ENCODE results near the gene ITGA1.
A peak's percentile ranks its signal among the peaks of the same experiment; 100 is the strongest.

The ITGA1 gene

DNA sequence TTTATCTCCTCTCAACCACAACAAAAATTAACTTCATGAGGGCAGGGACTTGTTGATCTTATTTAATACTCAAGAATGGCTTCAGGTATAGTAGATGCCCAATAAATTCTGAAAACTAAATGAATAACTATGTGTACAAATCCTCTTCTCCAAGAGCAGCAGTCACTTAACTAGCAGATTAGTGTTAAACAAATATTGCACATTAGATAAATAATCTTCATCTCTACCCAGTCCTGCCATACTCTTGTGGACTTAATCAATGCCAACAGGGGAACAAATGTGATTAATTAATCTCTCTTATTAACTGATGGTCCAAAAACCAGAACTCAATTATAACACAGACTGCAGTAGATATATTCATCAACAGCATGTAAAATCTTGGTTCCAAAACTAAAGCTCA is 15.0 kb upstream of the ITGA1 start:
- no peak for DNase-seq (ENCODE audit: low spot score)

DNA sequence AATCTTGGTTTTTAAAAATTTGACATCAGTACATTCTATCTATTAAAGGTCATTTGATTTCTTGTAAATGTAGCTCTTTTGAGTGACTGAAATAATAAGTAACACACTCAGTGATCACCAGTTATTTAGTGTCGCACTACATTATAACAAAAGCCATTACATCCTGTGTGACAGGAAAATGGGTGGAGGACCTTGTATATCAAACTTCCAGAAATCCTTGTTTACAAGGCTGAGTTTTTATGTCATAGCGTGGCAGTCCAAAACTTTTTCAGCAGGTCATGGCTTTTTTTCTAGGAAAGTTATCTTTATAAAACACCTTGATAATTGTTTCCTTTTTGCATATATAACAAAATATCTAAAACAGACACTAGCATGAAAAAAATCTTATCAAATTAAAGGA is 14.4 kb upstream of the ITGA1 start:
- DNase-seq (ENCODE audit: low spot score), result no peak

DNA sequence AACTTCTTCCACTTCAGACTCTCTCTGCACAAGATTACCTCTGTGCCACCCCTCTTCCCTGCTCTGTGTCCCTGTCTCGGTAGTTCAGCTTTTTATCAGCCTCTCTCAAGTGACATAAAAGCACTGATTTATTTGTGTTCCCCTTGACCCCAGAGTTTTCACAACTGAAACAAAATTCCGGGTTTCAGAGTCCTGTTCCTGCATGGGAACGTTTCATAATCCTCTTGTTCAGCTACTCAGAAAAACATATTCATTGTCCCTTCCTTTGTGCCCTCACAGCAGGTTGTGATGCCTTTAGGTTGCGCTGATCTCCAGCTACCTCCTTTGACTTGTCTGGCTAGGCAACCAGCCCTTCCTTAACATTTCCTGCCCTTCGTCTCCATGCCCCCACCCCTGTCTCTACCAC is 13.7 kb upstream of the ITGA1 start:
- DNase-seq (ENCODE audit: low spot score), result no peak

DNA sequence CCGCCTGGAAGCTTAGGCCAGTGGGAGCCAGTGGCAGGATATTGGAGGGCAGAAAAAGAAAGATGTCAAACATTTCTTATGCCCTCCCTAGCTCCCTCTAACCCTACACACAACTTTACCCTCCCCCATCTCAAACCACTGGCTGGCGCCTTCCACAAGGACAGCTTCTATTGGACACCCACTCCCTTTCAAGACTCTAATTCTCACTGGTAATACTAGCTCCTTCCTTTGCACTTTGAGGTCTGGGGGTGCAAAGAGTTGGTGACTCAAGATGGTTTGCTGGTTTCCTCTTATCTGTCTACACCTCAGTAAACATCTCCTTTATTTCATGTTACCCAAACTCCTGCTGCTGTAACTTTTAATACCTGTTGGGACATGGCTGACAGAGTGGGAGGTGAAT is 11.6 kb upstream of the ITGA1 start:
- no peak for DNase-seq (ENCODE audit: low spot score)

DNA sequence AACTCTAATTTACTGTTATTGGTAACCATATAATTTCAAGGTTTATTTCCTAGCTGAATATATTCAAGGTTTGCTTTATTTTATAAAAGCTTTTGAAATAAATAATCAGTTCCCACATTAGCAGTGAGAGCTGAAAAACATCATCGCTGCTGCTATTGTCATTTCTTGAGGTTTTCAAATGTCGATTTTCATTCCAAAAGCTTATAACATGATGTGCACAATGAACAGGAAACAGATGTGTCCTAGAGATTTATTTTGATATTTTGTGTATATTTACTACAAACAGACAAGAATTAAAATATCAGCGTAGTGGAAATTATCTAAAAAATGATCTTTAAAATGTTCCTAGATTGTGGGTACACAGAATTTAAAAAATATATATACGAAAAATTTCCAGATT is 10.5 kb upstream of the ITGA1 start:
- DNase-seq (ENCODE audit: low spot score), result no peak

DNA sequence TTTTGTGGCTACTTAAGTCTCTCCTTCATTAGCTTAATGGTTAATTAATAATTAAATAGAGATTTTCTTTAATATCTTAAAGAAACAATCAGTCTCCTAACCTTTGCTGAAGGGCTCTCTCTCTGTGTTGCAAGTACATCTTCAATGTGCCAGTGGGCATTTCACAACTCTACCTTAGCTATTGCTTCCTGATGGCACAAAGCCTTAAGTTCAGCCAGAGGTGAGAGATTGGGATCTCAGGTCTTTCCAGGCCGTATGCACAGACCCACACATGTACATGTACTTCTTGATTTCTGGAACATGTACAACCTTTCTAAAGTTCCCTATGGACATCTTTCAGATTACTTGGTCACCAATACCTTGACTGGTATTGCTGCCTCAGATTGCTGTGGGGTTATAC is 8.9 kb upstream of the ITGA1 start:
- no peak for DNase-seq (ENCODE audit: low spot score)

DNA sequence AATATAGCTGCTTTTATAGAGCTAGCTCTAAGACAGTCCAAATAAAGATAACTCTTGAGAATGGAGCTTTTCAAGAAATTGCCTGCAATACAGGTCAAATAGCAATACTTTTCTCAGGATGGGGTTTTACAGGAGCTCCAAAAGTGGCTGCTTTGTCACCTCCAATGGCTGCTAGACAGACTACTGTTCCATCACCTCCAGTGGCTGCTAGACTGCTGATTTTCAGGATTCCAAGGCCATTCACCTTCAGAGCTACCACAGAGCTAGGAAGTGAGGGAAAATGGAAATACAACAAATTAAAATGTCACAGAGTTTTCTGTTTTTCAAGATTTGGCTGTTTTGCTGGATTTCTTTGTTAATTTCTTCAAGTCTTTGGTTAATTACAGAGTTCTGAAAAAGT is 8.5 kb upstream of the ITGA1 start:
- DNase-seq (ENCODE audit: low spot score), result no peak

DNA sequence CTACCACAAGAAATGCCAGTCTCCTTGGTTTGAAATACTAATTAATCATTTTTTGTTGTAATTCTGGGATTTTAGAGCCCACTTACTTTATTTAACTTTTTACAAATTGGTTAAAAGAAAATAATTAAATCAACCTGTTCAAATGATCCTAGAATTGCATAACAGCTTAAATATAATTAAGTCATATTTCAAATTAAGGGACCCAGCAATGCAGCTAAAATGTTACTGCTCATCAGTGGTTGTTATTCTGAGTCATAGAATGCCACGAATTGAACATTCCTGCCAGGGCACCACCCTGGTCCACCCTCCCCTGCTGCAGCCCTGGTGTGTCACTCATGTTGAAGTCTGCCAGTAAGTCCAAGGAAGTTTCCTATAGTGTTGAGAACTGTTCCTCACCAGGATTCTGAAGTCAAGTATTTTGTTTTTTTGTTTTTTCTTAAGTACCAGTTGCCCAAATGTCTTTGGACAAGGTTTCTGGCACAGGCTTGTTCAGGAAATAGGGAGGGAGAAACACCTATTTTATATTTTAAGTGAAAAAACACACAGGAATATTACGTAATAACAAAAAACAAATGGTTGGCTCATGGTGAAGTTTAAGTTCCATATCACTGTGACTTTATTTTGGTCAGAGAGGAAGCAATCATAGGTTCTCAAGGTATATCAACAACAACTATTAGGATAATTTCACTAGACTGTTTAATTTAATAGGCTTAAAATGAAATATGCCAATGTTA is 4.3 kb upstream of the ITGA1 start:
- peak; percentile 49 for DNase-seq (ENCODE audit: low spot score)

DNA sequence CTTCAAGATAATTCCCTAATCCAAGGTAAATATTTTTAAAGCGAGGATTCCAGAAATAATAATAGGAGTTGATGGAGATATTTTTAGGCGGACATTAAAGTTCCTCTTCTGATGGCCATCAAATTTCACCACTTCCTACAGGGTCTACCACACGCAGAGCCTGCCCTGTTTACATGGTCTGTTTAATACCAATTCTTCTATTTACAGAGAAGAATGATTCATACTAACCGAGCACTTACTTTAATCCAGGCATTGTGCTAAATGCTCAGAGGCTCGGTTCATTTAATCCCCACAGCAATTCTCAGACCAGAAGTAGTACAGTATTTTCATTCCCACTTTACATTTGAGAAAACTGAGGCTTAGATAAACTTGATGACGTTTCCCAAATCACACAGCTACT is 3.0 kb upstream of the ITGA1 start:
- DNase-seq (ENCODE audit: low spot score), result no peak

DNA sequence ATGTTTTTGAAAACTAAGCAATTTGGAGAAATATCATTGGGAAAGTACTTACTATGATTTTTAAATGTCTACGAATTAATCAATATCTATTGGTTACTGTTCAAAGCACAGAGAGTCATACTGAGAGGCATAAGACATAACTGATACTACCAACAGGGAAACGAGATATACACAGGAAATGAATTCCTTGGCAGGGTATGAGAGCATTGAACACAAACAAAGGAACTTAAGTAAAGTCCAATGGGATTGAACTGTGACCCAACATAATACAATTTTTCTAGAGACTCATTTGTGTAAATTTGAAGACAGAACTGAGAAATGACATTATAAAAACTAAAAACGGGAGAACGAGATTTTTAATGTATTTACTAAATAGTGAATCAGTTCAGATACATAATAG is 1.3 kb upstream of the ITGA1 start:
- DNase-seq (ENCODE audit: low spot score), result no peak

DNA sequence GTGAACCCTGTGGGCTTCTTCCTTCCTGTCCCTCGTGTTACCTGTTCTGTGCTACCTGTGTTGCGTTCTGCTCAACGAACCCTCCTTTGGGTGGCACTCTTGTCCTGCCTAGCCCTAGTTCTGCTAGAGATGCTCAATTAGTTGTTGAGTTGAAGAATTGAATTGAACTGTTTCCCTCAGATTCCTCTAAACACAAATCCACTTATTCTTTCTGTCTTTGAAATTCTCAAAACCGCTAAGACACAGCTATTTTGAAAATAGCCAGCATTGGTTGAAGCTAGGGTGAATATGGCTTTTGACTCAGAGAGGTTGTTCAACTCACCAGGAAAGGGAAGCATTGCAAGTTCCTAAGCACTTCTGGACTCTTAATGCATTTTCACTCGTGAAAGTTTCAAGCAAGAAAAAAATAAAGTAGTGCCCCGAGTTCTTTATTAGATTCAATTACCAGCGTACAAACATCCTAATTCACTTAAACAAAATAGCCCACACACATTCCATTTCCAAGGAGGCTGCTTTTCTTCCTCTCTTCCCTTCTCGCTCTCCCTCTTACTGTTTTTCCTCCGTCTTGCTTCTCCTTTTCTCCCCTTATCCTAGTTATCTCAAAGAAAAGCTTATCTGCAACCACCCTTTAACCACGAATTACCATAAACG is 642 bp upstream of the ITGA1 start:
- no peak for DNase-seq (ENCODE audit: low spot score)

DNA sequence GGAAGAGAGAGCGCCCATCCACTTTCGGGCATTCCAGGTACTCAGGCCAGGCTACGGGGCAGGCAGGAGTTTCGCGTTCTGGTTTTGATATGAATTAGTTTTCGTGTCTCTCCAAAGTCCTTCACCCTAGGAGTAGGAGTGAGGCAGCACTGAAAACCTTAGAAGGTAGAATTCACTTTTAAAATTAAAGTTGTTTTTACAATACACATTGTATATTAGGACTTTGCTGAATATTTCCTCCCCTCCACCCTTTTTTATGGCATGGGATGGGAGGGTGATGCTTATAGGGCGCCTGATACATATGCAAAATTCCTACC is 747 bp downstream of the ITGA1 start:
- DNase-seq (ENCODE audit: low spot score), result no peak

DNA sequence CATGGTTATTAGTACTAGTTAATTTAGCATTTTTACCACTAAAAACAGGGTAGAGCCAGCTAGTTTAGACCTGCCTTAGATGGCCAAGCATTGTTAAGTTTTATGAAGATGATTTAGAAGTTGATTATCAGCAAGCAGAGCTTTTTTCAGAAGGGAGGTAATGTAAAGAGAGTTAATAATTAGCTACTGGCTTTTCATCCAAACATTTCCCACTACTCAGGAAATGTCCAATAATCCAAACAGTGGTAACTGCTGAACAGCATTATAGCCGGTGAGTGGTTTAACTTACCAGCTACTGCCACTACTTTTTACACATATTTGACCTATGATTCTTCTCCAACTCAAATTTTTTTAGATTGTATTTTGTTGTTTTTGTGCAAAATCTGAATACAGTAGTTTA is 1.7 kb downstream of the ITGA1 start:
- no peak for DNase-seq (ENCODE audit: low spot score)

DNA sequence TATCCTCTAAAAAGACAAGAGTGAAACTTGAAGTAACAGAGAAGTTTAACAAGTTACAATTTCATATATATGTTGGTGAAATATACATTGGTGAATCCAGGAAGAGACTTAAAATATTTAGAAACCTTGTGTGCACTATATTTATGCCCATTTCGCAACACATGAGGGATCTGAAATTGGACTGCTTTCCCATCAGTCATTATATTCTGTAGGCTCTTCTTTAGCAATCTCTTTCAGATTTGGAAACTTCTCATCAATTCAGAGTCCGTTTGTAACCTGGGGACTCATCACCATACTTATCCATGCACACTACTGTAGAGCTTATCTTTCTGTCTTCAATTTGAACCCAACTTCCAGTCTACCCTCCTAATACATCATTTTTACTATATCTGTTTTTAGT is 2.1 kb downstream of the ITGA1 start:
- DNase-seq (ENCODE audit: low spot score), result no peak

DNA sequence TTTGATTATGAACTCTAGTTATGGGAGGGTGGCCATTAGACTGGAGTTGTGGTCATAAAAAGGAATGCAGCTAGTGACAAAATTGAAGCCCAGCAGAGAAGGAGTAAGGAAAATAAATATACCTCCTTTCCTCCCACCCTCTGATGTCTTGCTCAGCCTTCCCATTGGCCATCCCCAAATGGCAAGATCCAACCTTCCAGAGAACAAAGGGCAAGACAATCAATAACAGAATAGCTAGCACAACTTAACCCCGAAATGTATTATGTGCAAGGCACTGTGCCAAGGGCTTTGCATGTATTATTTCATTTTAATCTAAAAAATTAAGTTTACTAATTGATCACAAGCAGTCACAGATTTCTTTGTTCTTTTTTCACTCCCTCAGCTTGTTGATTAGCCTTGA is 3.6 kb downstream of the ITGA1 start:
- no peak for DNase-seq (ENCODE audit: low spot score)

DNA sequence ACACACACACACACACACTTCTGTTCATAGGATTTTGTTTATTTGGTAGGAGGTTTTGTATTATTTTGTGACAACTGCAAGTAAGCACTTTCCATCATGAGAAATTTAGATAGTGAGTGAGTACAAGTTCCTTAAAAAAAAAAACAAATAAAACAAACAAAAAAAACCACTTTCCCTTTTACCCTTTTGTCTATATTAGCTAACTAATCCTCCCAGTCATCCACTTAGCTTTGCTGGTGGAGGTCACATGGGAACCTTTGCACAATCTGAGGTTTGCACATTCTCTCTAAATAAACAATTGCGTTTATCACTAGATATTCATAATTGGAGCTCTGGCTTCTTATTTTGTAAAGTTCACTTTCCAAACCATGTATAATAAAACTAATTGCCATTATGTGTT is 6.8 kb downstream of the ITGA1 start:
- DNase-seq (ENCODE audit: low spot score), result peak; percentile 31

DNA sequence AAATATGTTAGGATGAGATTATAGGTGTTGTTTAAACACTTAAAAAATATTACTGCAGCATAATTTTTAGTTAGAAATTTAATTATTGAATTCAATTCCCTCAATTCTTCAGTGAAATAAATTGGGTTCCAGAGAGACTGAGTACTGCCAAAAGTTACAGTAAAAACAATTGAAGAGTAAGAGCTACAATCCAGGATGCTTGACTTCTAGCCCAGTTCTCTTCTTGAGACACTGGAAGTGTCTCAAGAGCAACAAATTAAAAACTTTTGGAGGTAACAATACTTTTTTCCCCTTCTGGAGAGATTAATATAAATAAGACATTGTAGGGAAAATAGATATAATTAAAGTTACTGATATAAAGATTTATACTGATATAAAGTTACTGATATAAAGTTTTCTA is 8.3 kb downstream of the ITGA1 start:
- DNase-seq (ENCODE audit: low spot score), result no peak

DNA sequence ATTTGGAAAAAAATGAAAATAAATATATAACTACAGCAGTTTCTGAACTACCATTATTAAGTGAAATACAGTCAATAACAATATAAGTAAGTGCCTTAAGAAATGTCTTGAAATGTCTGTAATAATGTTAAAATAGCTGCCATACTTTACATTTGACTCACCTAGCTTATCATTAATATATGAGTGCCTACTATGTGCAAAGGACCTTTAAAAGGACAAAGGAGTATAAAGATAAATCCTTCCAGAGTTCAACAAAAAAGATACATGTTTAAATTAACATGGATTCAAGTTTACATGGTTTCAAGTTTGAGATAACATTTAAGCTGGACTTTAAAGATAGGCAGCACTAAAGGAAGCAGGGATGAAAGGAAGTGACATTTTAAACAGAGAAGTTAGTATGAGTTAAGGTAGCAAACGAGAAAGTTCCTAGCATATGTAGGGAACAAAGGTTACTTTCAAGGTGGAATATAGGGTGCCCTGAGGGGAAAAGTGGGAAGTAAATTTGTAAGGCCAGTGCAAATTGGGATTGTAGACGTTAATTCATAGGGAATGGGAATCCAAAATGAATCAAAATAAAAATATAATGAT is 8.9 kb downstream of the ITGA1 start:
- DNase-seq (ENCODE audit: low spot score), result no peak

DNA sequence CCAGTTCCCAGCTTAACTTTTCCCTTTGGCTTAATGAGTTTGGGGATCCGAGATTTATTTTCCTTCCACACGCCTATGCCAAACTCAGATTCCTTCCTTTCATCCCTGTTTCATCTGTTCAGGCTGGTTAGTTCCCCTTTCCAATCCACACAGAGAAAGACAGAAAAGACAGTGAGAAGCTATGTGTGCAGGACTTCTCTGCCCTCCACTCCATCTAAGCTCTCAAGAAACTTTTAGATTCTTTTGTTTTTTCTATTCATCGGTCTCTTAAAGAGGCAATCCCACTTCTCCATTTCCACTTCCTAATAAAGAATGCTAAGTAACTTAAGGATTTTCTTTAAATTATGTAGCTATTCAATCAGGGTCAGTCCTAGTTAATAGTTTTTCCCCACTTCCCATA is 11.2 kb downstream of the ITGA1 start:
- no peak for DNase-seq (ENCODE audit: low spot score)

DNA sequence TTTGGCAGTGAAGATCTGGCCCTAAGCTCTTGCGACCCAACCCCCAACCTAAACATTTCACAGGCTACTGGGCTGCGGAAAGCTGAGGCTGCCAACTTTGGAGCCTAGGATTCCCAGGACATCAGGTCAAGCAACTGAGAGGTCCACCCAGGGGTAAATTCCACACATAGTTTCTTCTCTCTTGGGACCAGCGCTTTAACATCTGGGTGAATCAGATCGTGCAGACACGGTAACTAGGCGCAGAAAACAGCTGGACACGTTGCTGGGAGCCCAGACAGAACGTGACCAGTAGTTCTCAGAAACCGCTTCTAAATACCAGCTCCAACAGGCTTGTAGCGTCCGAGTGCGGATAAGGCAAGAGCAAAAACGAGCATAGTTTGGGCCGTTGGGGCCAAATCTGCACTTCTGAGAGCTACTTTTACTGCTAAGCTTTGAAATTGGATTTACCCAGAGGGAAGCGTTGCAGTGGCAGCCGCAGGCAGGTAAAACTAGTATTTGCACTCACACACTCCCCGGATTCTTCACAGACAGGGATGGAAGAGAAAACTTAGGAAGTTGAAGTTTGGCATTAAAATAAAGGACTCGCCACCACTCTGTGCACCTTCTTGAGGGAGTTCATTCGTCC is 11.8 kb downstream of the ITGA1 start:
- peak; percentile 67 for DNase-seq (ENCODE audit: low spot score)

DNA sequence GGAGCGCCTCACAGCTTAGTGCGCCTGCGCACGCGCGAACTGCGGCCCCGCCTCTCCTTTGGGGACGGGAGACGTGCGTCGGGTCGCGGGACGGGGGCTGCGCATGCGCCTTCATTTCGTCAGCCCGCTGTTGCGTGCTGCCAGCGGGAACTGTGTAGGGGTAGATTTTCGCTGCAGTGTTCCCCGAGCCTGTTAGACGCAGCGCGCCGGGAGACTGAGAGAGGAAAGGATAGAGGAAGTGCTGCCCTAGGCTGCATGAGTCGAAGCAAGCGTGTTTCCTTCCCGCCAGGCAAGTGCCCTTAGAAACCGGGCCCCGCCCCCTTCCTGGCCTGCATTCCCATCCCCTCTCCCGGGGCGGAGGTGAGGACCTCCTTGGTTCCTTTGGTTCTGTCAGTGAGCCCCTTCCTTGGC is 12.3 kb downstream of the ITGA1 start:
- DNase-seq (ENCODE audit: low spot score), result peak; percentile 95

DNA sequence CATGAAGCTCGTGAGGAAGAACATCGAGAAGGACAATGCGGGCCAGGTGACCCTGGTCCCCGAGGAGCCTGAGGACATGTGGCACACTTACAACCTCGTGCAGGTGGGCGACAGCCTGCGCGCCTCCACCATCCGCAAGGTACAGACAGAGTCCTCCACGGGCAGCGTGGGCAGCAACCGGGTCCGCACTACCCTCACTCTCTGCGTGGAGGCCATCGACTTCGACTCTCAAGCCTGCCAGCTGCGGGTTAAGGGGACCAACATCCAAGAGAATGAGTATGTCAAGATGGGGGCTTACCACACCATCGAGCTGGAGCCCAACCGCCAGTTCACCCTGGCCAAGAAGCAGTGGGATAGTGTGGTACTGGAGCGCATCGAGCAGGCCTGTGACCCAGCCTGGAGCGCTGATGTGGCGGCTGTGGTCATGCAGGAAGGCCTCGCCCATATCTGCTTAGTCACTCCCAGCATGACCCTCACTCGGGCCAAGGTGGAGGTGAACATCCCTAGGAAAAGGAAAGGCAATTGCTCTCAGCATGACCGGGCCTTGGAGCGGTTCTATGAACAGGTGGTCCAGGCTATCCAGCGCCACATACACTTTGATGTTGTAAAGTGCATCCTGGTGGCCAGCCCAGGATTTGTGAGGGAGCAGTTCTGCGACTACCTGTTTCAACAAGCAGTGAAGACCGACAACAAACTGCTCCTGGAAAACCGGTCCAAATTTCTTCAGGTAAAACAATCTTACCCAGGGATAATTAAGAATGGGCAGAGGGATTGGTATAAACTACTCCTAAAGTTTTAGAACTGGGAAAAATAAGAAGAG is 12.9 kb downstream of the ITGA1 start:
- peak; percentile 37 for DNase-seq (ENCODE audit: low spot score)

DNA sequence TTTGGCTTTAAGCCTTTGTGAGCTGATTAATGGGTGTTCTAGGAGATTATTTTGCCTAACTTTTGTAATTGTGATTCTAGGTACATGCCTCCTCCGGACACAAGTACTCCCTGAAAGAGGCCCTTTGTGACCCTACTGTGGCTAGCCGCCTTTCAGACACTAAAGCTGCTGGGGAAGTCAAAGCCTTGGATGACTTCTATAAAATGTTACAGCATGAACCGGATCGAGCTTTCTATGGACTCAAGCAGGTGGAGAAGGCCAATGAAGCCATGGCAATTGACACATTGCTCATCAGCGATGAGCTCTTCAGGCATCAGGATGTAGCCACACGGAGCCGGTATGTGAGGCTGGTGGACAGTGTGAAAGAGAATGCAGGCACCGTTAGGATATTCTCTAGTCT is 13.6 kb downstream of the ITGA1 start:
- DNase-seq (ENCODE audit: low spot score), result no peak
